Measurements from ENCODE around the gene MAGI3. TPM values are rescaled to one million over a fixed set of nuclear protein-coding genes. Genes with fewer than 3 reads are reported as not detected.

Gene MAGI3
- total RNA-seq, 1 experiment from 2014 or later, result 27.6 TPM

- H3K36me3 Mint-ChIP-seq (ENCODE audit: insufficient read depth, unreplicated experiment), result peaks cover 11% of the 10 kb centered on the region
- TF ChIP-seq CTCF (IDR thresholded peaks at IDR 0.05; ENCODE audit: insufficient read depth in 1 of 2, low read depth in 1 of 2, low read length in 1 of 2, severe bottlenecking in 1 of 2, unreplicated experiment in 1 of 2), result no peak
- no peak for DNase-seq
- no peaks in the 10 kb centered on the region for H3K27me3 ChIP-seq (replicated peaks; ENCODE audit: control insufficient read depth, insufficient read depth, low read length)
- H3K4me3 ChIP-seq (ENCODE audit: low read depth, low read length), result no peak overlapping the region
- no peaks in the 10 kb centered on the region for H3K36me3 ChIP-seq (ENCODE audit: control insufficient read depth, insufficient read depth, low read length)
- H3K4me3 Mint-ChIP-seq (ENCODE audit: unreplicated experiment), result no peak overlapping the region
- intact Hi-C loops (cut with micrococcal nuclease; ENCODE audit: unreplicated experiment), result no loop called here
- no peaks in the 10 kb centered on the region for H3K4me1 ChIP-seq
- no peak overlapping the region for H3K27ac Mint-ChIP-seq (ENCODE audit: unreplicated experiment)
- no peaks in the 10 kb centered on the region for H3K9me3 ChIP-seq
- H3K4me1 Mint-ChIP-seq (ENCODE audit: low read depth, unreplicated experiment), result no peaks in the 10 kb centered on the region
- no peaks in the 10 kb centered on the region for H3K27me3 Mint-ChIP-seq (ENCODE audit: insufficient read depth, unreplicated experiment)
- ChIA-PET CTCF (no interaction called here), POLR2A (no interaction called here)
- no TSS peak for BruUV-seq (replicated peaks)
- peaks cover 23% of the 10 kb centered on the region for H3K9me3 Mint-ChIP-seq (ENCODE audit: unreplicated experiment)
Observed at GRCh38 chr1:113490384-113490783, 100.1 kb downstream of the MAGI3 start.

DNA sequence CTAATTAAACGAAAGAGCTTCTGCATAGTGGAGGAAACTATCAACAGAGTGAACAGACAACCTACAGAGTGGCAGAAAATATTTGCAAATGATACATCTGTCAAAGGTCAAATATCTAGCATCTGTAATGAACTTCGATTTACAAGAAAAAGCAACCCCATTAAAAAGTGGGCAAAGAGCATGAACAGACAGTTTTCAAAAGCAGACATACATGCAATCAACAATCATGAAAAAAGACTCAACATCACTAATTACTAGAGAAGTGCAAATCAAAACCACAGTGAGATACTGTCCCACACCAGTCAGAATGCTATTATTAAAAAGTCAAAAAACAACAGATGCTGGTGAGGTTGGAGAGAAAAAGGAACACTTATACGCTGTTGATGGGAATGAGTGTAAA, 103.2 kb downstream of the MAGI3 start:
- no peak overlapping the region for H3K27ac Mint-ChIP-seq (ENCODE audit: unreplicated experiment)
- H3K9me3 Mint-ChIP-seq (ENCODE audit: unreplicated experiment), result peaks cover 23% of the 10 kb centered on the region
- Histone ChIP-seq H3K9me3 (no peaks in the 10 kb centered on the region), H3K36me3 (ENCODE audit: control insufficient read depth, insufficient read depth, low read length) (no peaks in the 10 kb centered on the region), H3K27me3 (replicated peaks; ENCODE audit: control insufficient read depth, insufficient read depth, low read length) (no peaks in the 10 kb centered on the region), H3K4me1 (no peaks in the 10 kb centered on the region), H3K4me3 (ENCODE audit: low read depth, low read length) (no peak overlapping the region)
- DNase-seq, result no peak
- H3K4me1 Mint-ChIP-seq (ENCODE audit: low read depth, unreplicated experiment), result no peaks in the 10 kb centered on the region
- intact Hi-C loops (cut with micrococcal nuclease; ENCODE audit: unreplicated experiment), result no loop called here
- no peaks in the 10 kb centered on the region for H3K27me3 Mint-ChIP-seq (ENCODE audit: insufficient read depth, unreplicated experiment)
- no peak for TF ChIP-seq CTCF (IDR thresholded peaks at IDR 0.05; ENCODE audit: insufficient read depth in 1 of 2, low read depth in 1 of 2, low read length in 1 of 2, severe bottlenecking in 1 of 2, unreplicated experiment in 1 of 2)
- ChIA-PET POLR2A (no interaction called here), CTCF (no interaction called here)
- H3K36me3 Mint-ChIP-seq (ENCODE audit: insufficient read depth, unreplicated experiment), result peaks cover 11% of the 10 kb centered on the region
- no TSS peak for BruUV-seq (replicated peaks)
- H3K4me3 Mint-ChIP-seq (ENCODE audit: unreplicated experiment), result no peak overlapping the region

GRCh38 chr1:113505357-113505756, 115.0 kb downstream of the MAGI3 start:
- H3K4me3 ChIP-seq (ENCODE audit: low read depth, low read length), result no peak overlapping the region
- no peaks in the 10 kb centered on the region for H3K4me1 ChIP-seq
- POLR2A ChIA-PET, result no interaction called here
- BruUV-seq (replicated peaks), result no TSS peak
- Mint-ChIP-seq H3K36me3 (ENCODE audit: insufficient read depth, unreplicated experiment) (peaks cover 2% of the 10 kb centered on the region), H3K4me3 (ENCODE audit: unreplicated experiment) (no peak overlapping the region), H3K27me3 (ENCODE audit: insufficient read depth, unreplicated experiment) (no peaks in the 10 kb centered on the region), H3K4me1 (ENCODE audit: low read depth, unreplicated experiment) (peaks cover 6% of the 10 kb centered on the region), H3K27ac (ENCODE audit: unreplicated experiment) (peak overlapping the region; percentile 36), H3K9me3 (ENCODE audit: unreplicated experiment) (no peaks in the 10 kb centered on the region)
- CTCF ChIA-PET, result no interaction called here
- no peaks in the 10 kb centered on the region for H3K36me3 ChIP-seq (ENCODE audit: control insufficient read depth, insufficient read depth, low read length)
- TF ChIP-seq CTCF (IDR thresholded peaks at IDR 0.05; ENCODE audit: insufficient read depth in 1 of 2, low read depth in 1 of 2, low read length in 1 of 2, severe bottlenecking in 1 of 2, unreplicated experiment in 1 of 2), result no peak
- intact Hi-C loops (cut with micrococcal nuclease; ENCODE audit: unreplicated experiment), result no loop called here
- H3K27me3 ChIP-seq (replicated peaks; ENCODE audit: control insufficient read depth, insufficient read depth, low read length), result no peaks in the 10 kb centered on the region
- no peaks in the 10 kb centered on the region for H3K9me3 ChIP-seq
- DNase-seq, result no peak
